Measurements from ENCODE around the gene C5orf34.
"Not testable (repeated sequence)": the region's sequence is repeated elsewhere in the genome, so short reads cannot be mapped to it uniquely, and the experiment has no call there.

C5orf34 gene

GRCh38 chr5:43461066-43461465 is 53.9 kb downstream of the C5orf34 start:
- no peak overlapping the region for H3K27ac ChIP-seq
- TF ChIP-seq CTCF (IDR thresholded peaks at IDR 0.05), result no peak

GRCh38 chr5:43456556-43456955 is 58.4 kb downstream of the C5orf34 start:
- Histone ChIP-seq H3K27me3 (no peaks in the 10 kb centered on the region), H3K27ac (no peak overlapping the region), H3K9me3 (no peaks in the 10 kb centered on the region), H3K4me3 (ENCODE audit: low read depth in 1 of 2, low read length in 1 of 2) (no peak overlapping the region), H3K4me1 (ENCODE audit: control insufficient read depth in 1 of 2, insufficient read depth in 1 of 2, low read depth in 1 of 2, low read length in 1 of 2) (no peaks in the 10 kb centered on the region), H3K36me3 (no peaks in the 10 kb centered on the region)
- TF ChIP-seq CTCF (IDR thresholded peaks at IDR 0.05), result no peak

More at GRCh38 chr5:43461066-43461465, 53.9 kb downstream of the C5orf34 start:
- H3K36me3 ChIP-seq, result no peaks in the 10 kb centered on the region
- no peaks in the 10 kb centered on the region for H3K27me3 ChIP-seq
- no peaks in the 10 kb centered on the region for H3K9me3 ChIP-seq
- no peaks in the 10 kb centered on the region for H3K4me1 ChIP-seq (ENCODE audit: control insufficient read depth in 1 of 2, insufficient read depth in 1 of 2, low read depth in 1 of 2, low read length in 1 of 2)
- H3K4me3 ChIP-seq (ENCODE audit: low read depth in 1 of 2, low read length in 1 of 2), result no peak overlapping the region

- not testable (repeated sequence) for H3K4me1 ChIP-seq (ENCODE audit: control insufficient read depth in 1 of 2, insufficient read depth in 1 of 2, low read depth in 1 of 2, low read length in 1 of 2); H3K4me3 ChIP-seq (ENCODE audit: low read depth in 1 of 2, low read length in 1 of 2); H3K9me3 ChIP-seq; H3K36me3 ChIP-seq; H3K27ac ChIP-seq; H3K27me3 ChIP-seq
Measured at GRCh38 chr5:43441575-43441974, 73.4 kb downstream of the C5orf34 start.

GRCh38 chr5:43437062-43437660 is 77.8 kb downstream of the C5orf34 start:
- Histone ChIP-seq H3K27me3 (no peaks in the 10 kb centered on the region), H3K36me3 (no peaks in the 10 kb centered on the region)
- no peak for TF ChIP-seq CTCF (IDR thresholded peaks at IDR 0.05)

More at GRCh38 chr5:43437062-43437660, 77.8 kb downstream of the C5orf34 start:
- H3K27ac ChIP-seq, result no peak overlapping the region
- no peak overlapping the region for H3K4me3 ChIP-seq (ENCODE audit: low read depth in 1 of 2, low read length in 1 of 2)
- H3K4me1 ChIP-seq (ENCODE audit: control insufficient read depth in 1 of 2, insufficient read depth in 1 of 2, low read depth in 1 of 2, low read length in 1 of 2), result no peaks in the 10 kb centered on the region
- no peaks in the 10 kb centered on the region for H3K9me3 ChIP-seq

Data from neutrophil (primary cell).